GM20431 (cell line): ENCODE data around the gene SEMA3D.

Experiments used
- in situ Hi-C: fragments of 300-500 bp; cut with MseI, MboI; formaldehyde crosslinking; loops from one replicate; pipeline ENCODE4 v1.15.0; 2020; ENCODE audit warnings: low sequenced_read_pairs; ENCODE audit not compliant: unreplicated experiment

The SEMA3D gene

GRCh38 chr7:85186521-85187241, at the start of gene SEMA3D:
TSS of gene SEMA3D (minus strand) at chr7:85187056. CDS start at chr7:85121891, 65,165 bp downstream.
- in situ Hi-C loops, result loop anchor here (25.0 kb wide), 1 partner anchor 149 kb away; no protein-coding TSS in a partner anchor

- in situ Hi-C loops, result no loop called here
Measured at GRCh38 chr7:85234730-85235129, 47.9 kb upstream of the SEMA3D start.

GRCh38 chr7:85232068-85232467, 45.2 kb upstream of the SEMA3D start:
- in situ Hi-C loops, result no loop called here

GRCh38 chr7:85230623-85231022, 43.8 kb upstream of the SEMA3D start:
- in situ Hi-C loops, result no loop called here

GRCh38 chr7:85229544-85229943, 42.7 kb upstream of the SEMA3D start:
- in situ Hi-C loops, result no loop called here

GRCh38 chr7:85226361-85227085, 39.7 kb upstream of the SEMA3D start:
- in situ Hi-C loops, result no loop called here

GRCh38 chr7:85224171-85224570, 37.3 kb upstream of the SEMA3D start:
- in situ Hi-C loops, result no loop called here

- in situ Hi-C loops, result no loop called here
Measured at GRCh38 chr7:85222522-85222921, 35.7 kb upstream of the SEMA3D start.

GRCh38 chr7:85221796-85222195, 34.9 kb upstream of the SEMA3D start:
- in situ Hi-C loops, result no loop called here

- in situ Hi-C loops, result no loop called here
Measured at GRCh38 chr7:85220651-85221050, 33.8 kb upstream of the SEMA3D start.

GRCh38 chr7:85220023-85220422, 33.2 kb upstream of the SEMA3D start:
- in situ Hi-C loops, result no loop called here

- in situ Hi-C loops, result no loop called here
Measured at GRCh38 chr7:85217085-85217484, 30.2 kb upstream of the SEMA3D start.

- in situ Hi-C loops, result no loop called here
Measured at GRCh38 chr7:85215098-85215497, 28.2 kb upstream of the SEMA3D start.

- in situ Hi-C loops, result no loop called here
Measured at GRCh38 chr7:85213500-85213899, 26.6 kb upstream of the SEMA3D start.

GRCh38 chr7:85205754-85206153, 18.9 kb upstream of the SEMA3D start:
- in situ Hi-C loops, result no loop called here

GRCh38 chr7:85204496-85204895, 17.6 kb upstream of the SEMA3D start:
- in situ Hi-C loops, result no loop called here

GRCh38 chr7:85204061-85204460, 17.2 kb upstream of the SEMA3D start:
- in situ Hi-C loops, result no loop called here

- in situ Hi-C loops, result no loop called here
Measured at GRCh38 chr7:85201209-85201608, 14.4 kb upstream of the SEMA3D start.

- in situ Hi-C loops, result loop anchor here (25.0 kb wide), 1 partner anchor 159 kb away; no protein-coding TSS in a partner anchor
Measured at GRCh38 chr7:85196696-85197095, 9.8 kb upstream of the SEMA3D start.

GRCh38 chr7:85191383-85191782, 4.5 kb upstream of the SEMA3D start:
- in situ Hi-C loops, result loop anchor here (25.0 kb wide), 1 partner anchor 154 kb away; no protein-coding TSS in a partner anchor

GRCh38 chr7:85186083-85186520, 754 bp downstream of the SEMA3D start:
- in situ Hi-C loops, result loop anchor here (25.0 kb wide), 1 partner anchor 149 kb away; no protein-coding TSS in a partner anchor
